ENCODE data around the gene ORM2.

DNA sequence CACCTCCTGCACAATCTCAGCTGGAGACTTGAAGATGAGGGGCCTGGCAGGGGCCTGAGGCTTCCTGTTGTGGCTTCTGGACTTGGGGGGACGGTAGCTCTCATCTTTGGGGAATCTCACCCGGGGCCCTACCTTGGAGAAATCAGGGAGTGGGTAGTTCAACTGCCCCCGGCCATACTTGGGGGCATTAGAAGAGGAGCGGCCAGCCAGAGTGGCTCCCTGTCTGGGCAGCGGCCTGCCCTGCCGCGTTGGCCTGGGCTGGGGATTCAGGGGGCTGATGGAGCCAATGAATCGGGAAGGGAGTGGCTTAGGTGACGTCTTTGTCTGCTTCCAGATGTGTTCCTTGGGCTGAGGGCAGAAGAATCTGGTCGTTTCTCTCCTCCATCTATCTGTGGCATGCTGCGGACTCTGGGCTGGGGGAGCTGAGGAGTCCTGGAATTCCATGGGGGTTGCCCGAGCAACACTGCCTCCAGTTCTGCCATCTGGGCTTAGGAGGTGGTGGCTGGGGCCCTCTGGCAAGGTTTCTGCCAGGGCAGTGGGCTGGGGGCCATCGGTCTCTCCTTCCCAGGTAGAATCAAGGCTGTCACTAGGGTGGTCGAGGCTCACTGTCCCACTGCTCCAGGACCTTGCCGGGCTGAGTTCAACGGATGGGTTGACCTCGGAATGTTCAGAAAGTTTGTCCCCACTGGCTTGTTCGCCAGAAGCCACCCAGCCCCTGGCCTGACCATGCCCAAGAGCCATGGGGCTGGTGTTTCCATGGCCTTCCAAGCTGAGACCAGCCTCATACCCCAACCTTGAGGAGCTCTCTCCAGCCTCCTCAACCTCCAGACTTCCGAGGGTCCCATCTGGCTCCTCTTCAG, 47.1 kb downstream of the ORM2 start:
- TF ChIP-seq, protein P1, sequence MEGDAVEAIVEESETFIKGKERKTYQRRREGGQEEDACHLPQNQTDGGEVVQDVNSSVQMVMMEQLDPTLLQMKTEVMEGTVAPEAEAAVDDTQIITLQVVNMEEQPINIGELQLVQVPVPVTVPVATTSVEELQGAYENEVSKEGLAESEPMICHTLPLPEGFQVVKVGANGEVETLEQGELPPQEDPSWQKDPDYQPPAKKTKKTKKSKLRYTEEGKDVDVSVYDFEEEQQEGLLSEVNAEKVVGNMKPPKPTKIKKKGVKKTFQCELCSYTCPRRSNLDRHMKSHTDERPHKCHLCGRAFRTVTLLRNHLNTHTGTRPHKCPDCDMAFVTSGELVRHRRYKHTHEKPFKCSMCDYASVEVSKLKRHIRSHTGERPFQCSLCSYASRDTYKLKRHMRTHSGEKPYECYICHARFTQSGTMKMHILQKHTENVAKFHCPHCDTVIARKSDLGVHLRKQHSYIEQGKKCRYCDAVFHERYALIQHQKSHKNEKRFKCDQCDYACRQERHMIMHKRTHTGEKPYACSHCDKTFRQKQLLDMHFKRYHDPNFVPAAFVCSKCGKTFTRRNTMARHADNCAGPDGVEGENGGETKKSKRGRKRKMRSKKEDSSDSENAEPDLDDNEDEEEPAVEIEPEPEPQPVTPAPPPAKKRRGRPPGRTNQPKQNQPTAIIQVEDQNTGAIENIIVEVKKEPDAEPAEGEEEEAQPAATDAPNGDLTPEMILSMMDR (IDR thresholded peaks at IDR 0.05): no peak
- TF ChIP-seq EZH2 (IDR thresholded peaks at IDR 0.05; ENCODE audit: borderline replicate concordance, insufficient read depth, low read depth, low read length, poor library complexity, severe bottlenecking): no peak
